ENCODE data around the gene CYP2C19. TPM values are rescaled to one million over a fixed set of nuclear protein-coding genes. Genes with fewer than 3 reads are reported as not detected.

Gene CYP2C19
- total and polyA plus RNA-seq, 9 of the 15 experiments (the other 6 are each of a cell fraction or from before 2014, with no cell fraction given), result not detected

DNA sequence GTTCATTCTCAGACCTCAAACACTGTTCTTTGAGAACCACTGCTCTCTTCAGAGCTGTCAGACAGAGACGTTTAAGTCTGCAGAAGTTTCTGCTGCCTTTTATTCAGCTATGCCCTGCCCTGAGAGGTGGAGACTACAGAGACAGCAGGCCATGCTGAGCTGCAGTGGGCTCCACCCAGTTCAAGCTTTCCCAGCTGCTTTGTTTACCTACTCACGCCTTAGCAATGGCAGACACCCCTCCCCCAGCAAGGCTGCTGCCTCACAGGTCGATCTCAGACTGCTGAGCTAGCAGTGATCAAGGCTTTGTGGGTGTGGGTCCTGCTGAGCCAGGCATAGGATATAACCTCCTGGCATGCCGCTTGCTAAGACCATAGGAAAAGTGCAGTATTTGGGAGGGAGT lies 95.5 kb downstream of the CYP2C19 start:
- Histone ChIP-seq H3K36me3 (ENCODE audit: control insufficient read depth, insufficient read depth, low read length) (no peaks in the 10 kb centered on the region), H2AFZ (ENCODE audit: low read depth, low read length) (no peak overlapping the region), H3K9me1 (ENCODE audit: control insufficient read depth, insufficient read depth, low read length) (no peaks in the 10 kb centered on the region), H3K27ac (ENCODE audit: extremely low read depth, low read depth, low read length) (no peak overlapping the region), H3K27me3 (ENCODE audit: control insufficient read depth in 2 of 2, insufficient read depth in 2 of 2, low read length in 2 of 2) (no peaks in the 10 kb centered on the region), H3K4me1 (replicated peaks in 1 of 2; ENCODE audit: control insufficient read depth in 2 of 2, insufficient read depth in 2 of 2, low read length in 2 of 2) (no peaks in the 10 kb centered on the region), H3K79me2 (ENCODE audit: control insufficient read depth, insufficient read depth, low read length) (no peaks in the 10 kb centered on the region), H3K4me2 (ENCODE audit: insufficient read depth, low read length) (no peak overlapping the region), H4K20me1 (replicated peaks; ENCODE audit: control insufficient read depth, insufficient read depth, low read length) (no peaks in the 10 kb centered on the region), H3K9me3 (replicated peaks; ENCODE audit: control insufficient read depth, insufficient read depth, low read depth, low read length) (no peaks in the 10 kb centered on the region), H3K4me3 (no peak overlapping the region), H3K9ac (ENCODE audit: insufficient read depth in 1 of 2, low read depth in 2 of 2, low read length in 2 of 2) (no peak overlapping the region)
- DNase-seq (ENCODE audit: extremely low read depth in 1 of 4, low spot score in 3 of 4) (peak in 1 of 4 experiments; percentile 0), FAIRE-seq (no peak), ATAC-seq (no peak)
- intact Hi-C loops (cut with micrococcal nuclease), result no loop called here
- in situ Hi-C loops (cut with MboI), result no loop called here
- ChIA-PET CTCF (ENCODE audit: low intra/inter-chr PET ratio) (no interaction called here), POLR2A (no interaction called here)
- BruUV-seq (replicated peaks), result no TSS peak
- WGBS (ENCODE audit: insufficient coverage, low coverage, missing lambda C conversion rate), result 3% methylated on average over 4 of the region's 4 CpGs
- TF ChIP-seq, protein P1, sequence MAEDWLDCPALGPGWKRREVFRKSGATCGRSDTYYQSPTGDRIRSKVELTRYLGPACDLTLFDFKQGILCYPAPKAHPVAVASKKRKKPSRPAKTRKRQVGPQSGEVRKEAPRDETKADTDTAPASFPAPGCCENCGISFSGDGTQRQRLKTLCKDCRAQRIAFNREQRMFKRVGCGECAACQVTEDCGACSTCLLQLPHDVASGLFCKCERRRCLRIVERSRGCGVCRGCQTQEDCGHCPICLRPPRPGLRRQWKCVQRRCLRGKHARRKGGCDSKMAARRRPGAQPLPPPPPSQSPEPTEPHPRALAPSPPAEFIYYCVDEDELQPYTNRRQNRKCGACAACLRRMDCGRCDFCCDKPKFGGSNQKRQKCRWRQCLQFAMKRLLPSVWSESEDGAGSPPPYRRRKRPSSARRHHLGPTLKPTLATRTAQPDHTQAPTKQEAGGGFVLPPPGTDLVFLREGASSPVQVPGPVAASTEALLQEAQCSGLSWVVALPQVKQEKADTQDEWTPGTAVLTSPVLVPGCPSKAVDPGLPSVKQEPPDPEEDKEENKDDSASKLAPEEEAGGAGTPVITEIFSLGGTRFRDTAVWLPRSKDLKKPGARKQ (CRISPR knock-in tag; IDR thresholded peaks at IDR 0.05), result no peak
- TF ChIP-seq NRF1 (conservative IDR thresholded peaks at IDR 0.05 in 1 of 2, IDR thresholded peaks at IDR 0.05 in 1 of 2) (no peak), TEAD1 (CRISPR knock-in tag; IDR thresholded peaks at IDR 0.05) (no peak), ZNF324 (CRISPR knock-in tag; IDR thresholded peaks at IDR 0.05) (no peak), NCOA6 (IDR thresholded peaks at IDR 0.05) (no peak), CREBBP (IDR thresholded peaks at IDR 0.05; ENCODE audit: low read depth, low read length) (no peak), CBX2 (IDR thresholded peaks at IDR 0.05; ENCODE audit: insufficient read depth, low read length, poor library complexity, severe bottlenecking) (no peak), ZFX (CRISPR knock-in tag; IDR thresholded peaks at IDR 0.05) (no peak), NR2C1 (IDR thresholded peaks at IDR 0.05) (no peak), NR2C1 (tag; IDR thresholded peaks at IDR 0.05) (no peak)
- TF ChIP-seq, protein P2, sequence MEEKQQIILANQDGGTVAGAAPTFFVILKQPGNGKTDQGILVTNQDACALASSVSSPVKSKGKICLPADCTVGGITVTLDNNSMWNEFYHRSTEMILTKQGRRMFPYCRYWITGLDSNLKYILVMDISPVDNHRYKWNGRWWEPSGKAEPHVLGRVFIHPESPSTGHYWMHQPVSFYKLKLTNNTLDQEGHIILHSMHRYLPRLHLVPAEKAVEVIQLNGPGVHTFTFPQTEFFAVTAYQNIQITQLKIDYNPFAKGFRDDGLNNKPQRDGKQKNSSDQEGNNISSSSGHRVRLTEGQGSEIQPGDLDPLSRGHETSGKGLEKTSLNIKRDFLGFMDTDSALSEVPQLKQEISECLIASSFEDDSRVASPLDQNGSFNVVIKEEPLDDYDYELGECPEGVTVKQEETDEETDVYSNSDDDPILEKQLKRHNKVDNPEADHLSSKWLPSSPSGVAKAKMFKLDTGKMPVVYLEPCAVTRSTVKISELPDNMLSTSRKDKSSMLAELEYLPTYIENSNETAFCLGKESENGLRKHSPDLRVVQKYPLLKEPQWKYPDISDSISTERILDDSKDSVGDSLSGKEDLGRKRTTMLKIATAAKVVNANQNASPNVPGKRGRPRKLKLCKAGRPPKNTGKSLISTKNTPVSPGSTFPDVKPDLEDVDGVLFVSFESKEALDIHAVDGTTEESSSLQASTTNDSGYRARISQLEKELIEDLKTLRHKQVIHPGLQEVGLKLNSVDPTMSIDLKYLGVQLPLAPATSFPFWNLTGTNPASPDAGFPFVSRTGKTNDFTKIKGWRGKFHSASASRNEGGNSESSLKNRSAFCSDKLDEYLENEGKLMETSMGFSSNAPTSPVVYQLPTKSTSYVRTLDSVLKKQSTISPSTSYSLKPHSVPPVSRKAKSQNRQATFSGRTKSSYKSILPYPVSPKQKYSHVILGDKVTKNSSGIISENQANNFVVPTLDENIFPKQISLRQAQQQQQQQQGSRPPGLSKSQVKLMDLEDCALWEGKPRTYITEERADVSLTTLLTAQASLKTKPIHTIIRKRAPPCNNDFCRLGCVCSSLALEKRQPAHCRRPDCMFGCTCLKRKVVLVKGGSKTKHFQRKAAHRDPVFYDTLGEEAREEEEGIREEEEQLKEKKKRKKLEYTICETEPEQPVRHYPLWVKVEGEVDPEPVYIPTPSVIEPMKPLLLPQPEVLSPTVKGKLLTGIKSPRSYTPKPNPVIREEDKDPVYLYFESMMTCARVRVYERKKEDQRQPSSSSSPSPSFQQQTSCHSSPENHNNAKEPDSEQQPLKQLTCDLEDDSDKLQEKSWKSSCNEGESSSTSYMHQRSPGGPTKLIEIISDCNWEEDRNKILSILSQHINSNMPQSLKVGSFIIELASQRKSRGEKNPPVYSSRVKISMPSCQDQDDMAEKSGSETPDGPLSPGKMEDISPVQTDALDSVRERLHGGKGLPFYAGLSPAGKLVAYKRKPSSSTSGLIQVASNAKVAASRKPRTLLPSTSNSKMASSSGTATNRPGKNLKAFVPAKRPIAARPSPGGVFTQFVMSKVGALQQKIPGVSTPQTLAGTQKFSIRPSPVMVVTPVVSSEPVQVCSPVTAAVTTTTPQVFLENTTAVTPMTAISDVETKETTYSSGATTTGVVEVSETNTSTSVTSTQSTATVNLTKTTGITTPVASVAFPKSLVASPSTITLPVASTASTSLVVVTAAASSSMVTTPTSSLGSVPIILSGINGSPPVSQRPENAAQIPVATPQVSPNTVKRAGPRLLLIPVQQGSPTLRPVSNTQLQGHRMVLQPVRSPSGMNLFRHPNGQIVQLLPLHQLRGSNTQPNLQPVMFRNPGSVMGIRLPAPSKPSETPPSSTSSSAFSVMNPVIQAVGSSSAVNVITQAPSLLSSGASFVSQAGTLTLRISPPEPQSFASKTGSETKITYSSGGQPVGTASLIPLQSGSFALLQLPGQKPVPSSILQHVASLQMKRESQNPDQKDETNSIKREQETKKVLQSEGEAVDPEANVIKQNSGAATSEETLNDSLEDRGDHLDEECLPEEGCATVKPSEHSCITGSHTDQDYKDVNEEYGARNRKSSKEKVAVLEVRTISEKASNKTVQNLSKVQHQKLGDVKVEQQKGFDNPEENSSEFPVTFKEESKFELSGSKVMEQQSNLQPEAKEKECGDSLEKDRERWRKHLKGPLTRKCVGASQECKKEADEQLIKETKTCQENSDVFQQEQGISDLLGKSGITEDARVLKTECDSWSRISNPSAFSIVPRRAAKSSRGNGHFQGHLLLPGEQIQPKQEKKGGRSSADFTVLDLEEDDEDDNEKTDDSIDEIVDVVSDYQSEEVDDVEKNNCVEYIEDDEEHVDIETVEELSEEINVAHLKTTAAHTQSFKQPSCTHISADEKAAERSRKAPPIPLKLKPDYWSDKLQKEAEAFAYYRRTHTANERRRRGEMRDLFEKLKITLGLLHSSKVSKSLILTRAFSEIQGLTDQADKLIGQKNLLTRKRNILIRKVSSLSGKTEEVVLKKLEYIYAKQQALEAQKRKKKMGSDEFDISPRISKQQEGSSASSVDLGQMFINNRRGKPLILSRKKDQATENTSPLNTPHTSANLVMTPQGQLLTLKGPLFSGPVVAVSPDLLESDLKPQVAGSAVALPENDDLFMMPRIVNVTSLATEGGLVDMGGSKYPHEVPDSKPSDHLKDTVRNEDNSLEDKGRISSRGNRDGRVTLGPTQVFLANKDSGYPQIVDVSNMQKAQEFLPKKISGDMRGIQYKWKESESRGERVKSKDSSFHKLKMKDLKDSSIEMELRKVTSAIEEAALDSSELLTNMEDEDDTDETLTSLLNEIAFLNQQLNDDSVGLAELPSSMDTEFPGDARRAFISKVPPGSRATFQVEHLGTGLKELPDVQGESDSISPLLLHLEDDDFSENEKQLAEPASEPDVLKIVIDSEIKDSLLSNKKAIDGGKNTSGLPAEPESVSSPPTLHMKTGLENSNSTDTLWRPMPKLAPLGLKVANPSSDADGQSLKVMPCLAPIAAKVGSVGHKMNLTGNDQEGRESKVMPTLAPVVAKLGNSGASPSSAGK (IDR thresholded peaks at IDR 0.05), result no peak
